NCI-H1105 treated with DMSO at 0.1 percent for 48 hours (cell line): Measurements from ENCODE around the gene CLIC3.
A peak's percentile ranks its signal among the peaks of the same experiment; 100 is the strongest.

ENCODE experiments used
- DNase-seq: peaks from one replicate; lab custom pipeline; 2025; lab: John Stamatoyannopoulos, UW

The CLIC3 gene

DNA sequence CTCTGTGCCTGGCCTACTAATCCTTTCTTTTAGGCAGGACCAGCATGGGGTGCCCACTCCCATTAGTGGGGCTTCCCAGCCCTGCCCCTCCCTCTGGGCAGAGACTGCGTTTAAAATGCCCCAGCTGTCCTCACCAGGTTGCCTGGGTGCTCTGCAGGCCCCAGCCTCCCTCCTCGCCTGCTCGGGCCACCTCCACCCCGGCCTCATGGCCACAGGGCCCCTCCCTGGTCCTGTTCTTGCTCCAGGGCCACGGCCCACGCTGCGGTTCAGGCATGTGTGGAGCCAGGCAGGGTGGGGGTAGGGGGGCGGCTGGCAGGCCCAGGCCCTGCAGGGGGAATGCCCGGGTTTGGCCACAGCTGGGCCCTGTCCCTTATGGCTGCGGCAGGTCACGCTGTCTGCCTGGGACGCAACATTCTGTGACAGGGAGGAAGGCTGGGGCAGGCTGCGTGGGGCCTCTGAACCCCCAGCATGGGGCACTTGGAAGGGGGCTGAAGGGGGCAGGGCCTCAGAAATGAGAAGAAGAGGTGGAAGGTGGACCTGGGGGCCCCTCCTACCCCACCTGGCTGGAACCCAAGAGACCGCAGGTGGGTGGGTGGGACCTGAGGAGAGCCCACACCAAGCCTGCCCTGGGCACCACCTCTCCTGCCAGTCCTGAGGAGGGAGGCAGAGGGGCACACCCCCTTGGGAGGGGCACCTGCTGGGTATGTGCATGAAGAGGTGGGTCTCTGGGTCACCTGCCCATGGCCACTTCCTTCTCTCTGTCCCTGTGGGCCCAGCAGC, 44.6 kb downstream of the CLIC3 start, which contains the start of gene LCN12:
LCN12 (plus strand) TSS at position 733 of the 780 bp plus-strand sequence. CDS start 55 bp downstream, outside the sequence.
- no peak for DNase-seq

DNA sequence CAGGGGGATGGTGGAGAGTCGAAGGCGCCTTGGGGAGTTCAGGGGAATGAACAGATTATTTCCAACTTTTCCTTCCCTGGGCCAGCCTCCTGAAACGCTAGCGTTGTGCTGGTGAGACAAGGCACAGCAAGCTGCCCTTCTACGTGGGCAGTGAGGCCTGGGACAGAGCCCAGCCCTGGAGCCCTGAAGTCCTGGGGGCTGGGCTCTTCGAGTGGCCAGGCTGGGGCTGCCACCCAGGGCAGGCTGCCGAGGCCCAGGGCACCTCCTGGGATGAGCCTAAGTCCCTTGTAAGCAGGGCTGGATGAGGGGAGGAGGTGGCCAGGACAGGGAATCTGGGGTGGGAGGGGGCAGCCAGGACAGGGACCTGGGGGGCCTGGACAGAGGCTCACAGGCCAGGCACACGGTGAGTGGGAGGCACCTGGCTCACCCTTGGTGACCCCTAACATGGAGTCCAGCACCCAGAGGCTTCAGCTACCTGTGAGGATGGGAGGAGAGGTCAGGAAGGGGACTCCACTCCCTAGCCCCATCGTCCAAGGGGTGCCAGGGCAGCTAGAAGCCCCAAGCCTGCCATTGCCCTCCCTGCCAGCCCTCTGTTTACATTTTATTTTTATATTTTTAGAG, 45.6 kb downstream of the CLIC3 start:
- DNase-seq = no peak

DNA sequence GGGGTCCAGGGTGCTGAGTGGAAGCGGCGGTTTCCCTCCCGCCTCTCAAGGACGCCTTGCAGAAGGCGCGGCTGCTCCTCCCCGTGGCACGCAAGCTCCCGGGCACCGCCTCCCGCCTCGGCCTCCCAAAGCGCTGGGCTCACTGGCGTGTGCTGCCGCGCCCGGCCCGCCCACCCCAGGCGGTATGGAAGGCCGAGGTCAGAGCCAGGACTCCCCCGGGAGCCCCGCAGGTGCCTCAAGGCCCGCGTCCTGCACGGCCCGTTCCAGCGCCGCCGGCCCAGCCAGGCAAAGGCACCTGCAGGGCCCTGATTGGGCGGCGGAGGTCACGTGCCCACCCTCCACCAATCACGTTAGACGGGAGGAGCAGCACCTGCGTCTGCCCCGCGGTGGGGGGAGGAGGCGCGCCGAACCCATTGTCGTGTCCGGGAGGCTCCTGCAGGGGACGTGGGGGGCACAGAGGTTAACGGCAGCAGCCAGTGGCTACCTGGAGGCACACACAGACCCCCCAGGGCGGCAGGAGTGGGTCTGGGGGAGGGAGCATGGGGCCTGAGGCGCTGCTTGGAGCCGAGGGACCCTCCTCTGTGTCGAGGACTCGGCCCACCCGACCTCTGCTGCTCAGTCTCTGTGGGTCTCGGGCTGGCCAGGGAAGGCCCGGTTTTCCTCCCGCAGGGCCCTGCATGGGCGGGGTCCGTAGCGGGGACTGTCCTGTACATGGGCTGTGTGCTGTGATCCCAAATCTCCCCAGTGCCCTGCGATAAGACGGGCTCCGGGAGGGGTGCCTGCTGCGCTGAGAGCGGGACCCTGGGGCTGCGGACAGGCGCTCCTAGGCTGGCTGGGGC, 46.3 kb downstream of the CLIC3 start:
- peak; percentile 86 for DNase-seq

DNA sequence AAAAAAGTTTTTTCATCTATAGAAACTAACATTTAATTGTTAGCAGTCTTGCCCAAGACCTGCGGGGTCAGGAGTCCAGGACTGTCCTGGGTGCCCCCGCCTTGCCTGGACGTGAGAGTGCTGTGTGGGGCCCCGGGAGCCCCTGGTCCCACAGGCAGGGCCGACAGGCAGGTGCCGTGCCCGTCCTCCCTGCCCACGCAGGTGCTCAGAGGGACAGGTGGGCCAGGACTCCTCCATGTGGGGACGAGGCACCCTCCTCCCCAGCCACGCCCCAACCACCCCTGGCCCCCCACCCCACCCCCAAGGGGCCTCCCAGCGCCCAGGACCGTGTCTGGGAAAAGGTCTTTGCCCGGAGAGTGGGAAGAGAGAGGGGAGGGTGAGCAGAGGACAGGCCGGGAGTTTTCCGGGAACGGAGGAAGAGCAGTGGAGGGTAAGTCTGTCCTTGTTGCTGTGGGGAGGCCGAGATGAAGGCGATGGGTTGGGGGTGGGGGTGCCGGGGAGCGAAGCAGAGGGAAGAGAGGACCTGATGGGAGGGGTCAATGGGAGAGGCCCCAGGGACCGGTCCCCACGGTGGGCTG, 47.0 kb downstream of the CLIC3 start:
- no peak for DNase-seq

DNA sequence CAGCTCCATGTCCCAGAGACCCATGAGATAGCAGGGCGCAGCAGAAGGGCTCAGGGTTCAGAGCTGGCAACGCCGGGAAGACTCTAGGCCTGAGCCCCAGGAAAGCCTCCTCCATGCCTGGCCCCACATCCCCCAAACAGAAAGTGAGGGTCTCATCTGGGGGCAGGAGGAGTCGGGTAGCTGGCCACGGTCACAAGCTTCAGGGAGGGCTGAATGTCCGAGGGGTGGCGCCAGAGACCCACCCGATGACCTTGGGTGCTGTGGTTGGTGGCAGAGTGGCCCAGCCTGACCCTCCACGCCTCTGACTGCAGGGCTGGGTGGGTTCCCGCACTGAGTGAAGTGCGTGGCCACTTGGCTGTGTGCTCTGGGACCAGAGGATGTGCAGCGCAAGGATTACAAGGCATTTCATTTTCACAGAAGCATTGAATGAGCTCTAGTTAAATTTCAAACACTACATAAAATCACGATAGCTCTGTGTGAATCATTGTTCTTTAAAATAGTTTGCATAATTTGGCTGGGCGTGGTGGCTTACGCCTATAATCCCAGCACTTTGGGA, 48.3 kb downstream of the CLIC3 start:
- no peak for DNase-seq

DNA sequence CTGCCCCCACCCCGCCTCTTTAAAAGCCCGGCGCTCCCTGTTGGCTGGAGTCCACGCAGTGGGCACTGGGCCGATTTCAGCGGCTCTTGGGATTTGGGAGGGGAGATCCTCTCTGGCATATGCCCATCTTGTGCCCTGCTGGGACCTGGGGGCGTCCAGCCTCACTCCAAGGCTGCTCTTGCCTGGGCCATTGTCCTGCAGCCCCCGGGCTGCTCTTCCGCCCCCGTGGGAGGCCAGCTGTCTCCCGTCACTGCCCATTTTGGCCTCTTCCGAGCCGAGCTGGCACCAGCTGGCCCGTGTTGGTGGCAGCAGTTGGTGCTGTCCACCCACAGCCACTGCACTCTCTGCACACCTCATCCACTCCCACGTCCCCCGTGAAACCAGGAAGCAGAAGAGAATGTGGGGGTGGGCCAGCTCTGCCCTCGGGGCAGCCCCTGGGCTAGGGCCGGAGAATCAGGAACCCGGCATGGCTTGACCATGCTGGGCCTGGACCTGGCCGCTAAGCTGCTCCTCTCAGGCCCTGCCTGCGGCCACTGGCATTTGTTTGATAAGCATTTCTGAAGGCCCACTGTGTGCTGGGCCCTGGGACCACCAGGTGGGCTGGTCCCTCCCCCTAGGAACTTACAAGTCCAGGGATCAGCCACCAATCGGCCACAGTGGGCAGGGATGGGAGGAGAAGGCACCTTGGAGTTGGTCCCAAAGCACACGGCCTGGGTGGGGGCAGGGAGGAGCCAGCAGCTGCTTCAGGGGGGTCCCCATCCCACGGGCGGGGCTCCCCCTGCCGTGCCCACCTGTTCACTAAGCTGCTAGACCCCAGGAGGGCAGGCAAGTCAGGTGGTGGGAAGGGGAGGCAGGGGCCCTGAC, 49.1 kb downstream of the CLIC3 start:
- no peak for DNase-seq

DNA sequence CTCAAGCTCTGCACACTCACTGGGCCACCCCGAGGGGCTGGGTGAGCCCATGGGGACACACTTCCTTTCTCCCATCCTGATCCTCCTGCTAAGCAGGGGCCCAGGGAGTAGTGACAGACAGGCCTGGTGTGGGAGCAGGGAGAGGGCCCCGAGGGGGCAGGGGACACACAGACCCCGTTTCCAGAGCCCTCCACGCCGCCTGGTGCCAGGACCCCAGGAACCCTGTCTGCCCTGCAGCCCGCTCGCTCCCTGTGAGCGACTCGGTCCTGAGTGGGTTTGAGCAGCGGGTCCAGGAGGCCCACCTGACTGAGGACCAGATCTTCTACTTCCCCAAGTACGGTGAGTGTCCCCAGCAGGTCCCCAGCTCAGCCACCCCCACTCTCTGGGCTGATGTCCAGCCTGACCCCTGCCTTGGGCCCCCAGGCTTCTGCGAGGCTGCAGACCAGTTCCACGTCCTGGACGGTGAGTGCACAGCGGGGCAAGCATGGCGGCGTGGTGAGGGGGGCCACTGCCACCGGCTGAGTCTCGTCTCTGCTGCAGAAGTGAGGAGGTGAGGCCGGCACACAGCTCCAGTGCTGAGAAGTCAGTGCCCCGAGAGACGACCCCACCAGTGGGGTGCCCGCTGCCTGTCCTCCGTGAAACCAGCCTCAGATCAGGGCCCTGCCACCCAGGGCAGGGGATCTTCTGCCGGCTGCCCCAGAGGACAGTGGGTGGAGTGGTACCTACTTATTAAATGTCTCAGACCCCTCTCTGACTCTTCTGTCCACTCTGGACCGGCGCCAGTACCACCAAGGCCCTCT, 49.9 kb downstream of the CLIC3 start:
- DNase-seq = no peak

DNA sequence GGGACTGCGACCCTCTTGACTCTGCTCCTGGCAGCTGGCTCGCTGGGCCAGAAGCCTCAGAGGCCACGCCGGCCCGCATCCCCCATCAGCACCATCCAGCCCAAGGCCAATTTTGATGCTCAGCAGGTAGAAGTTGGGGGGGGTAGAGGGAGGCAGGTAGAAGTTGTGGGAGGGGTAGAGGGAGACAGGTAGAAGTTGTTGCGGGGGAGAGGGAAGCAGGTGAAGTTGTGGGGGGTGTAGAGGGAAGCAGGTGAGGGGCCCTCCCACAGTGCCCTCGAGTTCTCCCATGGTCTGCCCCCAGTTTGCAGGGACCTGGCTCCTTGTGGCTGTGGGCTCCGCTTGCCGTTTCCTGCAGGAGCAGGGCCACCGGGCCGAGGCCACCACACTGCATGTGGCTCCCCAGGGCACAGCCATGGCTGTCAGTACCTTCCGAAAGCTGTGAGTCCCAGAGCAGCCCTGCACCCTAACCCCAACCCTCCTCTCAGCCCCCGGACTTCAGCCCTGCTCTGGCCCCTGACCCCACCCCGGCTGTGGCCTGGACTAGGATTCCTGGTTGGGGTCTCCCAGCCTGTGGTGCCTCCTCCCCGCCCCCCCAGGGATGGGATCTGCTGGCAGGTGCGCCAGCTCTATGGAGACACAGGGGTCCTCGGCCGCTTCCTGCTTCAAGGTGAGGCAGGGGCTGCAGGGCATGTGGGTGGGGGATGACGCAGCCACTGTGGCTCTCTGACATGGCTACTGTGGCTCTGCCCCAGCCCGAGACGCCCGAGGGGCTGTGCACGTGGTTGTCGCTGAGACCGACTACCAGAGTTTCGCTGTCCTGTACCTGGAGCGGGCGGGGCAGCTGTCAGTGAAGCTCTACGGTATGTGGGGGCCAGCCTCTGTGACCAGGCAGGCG, 50.8 kb downstream of the CLIC3 start:
- DNase-seq = no peak
